ENCODE data around the gene GTF3A.
"Not testable (repeated sequence)": the region's sequence is repeated elsewhere in the genome, so short reads cannot be mapped to it uniquely, and the experiment has no call there.

Gene GTF3A

DNA sequence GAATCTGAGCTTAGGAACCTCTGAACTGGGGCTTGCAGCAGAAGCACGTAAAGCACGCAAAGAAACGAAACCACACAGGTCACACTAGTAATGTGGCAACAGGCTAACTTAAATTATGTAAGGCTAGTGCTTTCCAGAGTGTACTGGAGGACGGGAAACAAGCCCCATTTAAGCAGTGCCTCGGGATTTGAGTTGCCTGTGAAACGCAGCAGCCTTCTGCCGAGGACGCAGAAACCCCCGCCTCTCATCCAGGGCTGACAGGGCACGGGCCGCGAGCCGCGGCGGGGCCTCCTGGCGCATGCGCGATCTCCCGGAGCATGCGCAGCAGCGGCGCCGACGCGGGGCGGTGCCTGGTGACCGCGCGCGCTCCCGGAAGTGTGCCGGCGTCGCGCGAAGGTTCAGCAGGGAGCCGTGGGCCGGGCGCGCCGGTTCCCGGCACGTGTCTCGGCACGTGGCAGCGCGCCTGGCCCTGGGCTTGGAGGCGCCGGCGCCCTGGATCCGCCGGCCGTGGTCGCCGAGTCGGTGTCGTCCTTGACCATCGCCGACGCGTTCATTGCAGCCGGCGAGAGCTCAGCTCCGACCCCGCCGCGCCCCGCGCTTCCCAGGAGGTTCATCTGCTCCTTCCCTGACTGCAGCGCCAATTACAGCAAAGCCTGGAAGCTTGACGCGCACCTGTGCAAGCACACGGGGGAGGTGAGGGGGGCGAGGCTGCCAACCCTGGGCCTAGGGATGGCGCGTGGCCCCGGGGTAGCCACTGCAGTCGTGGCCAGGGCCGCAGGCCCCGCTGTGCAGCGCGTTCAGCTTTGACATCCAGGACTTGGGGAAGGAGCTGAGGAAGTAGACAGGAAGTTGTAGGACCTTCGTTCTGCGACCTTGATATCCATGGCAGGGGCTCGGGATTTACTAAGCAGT, at the start of gene GTF3A:
Gene GTF3A, plus strand, starts transcription at position 374 of the 912 bp plus-strand sequence.
- peak; percentile 76 for DNase-seq

DNA sequence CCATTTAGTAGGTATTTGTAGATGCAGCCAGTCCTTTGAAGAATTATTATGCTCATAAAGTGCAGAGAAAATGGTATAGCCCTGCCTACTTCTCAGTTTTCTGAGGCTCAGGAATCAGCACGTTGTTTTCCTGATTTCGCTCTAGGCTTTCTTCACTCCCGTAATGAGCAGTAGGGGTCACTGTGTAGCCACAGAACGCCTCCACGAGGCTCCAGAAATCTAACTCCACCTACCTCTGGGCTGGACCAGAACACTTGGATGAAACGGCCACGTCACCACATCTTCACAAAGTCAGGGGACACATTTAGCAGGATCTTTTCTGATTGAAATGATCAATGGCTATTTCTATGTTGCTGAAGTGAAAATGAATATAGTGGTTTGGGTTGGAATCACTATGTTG, 49.8 kb upstream of the GTF3A start:
- peak; percentile 85 for DNase-seq

DNA sequence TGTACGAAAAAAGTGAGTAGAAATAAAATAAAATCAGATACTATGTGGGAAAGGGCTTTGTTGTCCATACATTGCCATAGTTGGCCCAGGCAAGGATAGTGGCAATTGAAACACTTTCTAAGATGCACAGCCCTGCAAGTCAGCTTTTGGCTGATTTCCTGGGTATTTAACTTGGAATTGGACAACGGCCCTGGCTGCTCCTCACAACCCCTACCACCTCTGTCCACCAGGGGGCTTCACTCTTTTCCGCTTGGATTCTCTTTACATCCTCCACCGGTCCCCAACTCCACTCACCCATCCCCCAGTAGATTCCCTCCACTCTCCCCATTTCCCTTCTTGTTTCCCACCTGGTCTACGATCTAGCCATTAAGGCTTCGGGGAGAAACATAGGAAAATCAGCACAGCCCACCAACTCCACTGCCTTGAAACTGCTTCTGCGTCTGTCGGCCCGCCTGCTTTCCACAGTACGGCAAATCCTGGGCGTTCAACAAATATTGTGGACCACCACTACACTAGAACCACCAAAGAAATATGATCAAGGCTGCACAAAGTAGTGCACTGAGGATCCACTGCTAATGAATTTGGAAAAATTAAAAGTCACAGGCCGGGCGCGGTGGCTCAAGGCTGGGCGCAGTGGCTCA, 48.6 kb upstream of the GTF3A start:
- DNase-seq, result no peak

DNA sequence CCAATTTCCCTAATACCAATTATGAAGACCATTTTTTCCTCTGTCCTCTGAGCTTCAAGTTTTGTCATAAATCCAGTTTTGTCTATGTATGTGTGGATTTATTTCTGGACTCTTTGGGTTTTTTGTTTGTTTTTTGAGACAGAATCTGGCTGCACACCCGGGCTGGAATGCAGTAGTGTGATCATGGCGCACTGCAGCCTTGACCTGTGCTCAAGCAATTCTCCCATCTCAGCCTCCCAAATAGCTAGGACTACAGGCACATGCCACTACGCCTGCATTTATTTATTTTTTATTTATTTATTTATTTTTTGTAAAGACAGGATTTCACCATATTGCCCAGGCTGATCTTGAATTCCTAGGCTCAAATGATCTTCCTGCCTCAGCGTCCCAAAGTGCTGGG, 45.3 kb upstream of the GTF3A start:
- DNase-seq, result no peak

- peak; percentile 65 for DNase-seq
These were observed 44.5 kb upstream of the GTF3A start for GRCh38 chr13:27379694-27380641.

GRCh38 chr13:27381601-27382000, 42.8 kb upstream of the GTF3A start:
- no peak for DNase-seq

DNA sequence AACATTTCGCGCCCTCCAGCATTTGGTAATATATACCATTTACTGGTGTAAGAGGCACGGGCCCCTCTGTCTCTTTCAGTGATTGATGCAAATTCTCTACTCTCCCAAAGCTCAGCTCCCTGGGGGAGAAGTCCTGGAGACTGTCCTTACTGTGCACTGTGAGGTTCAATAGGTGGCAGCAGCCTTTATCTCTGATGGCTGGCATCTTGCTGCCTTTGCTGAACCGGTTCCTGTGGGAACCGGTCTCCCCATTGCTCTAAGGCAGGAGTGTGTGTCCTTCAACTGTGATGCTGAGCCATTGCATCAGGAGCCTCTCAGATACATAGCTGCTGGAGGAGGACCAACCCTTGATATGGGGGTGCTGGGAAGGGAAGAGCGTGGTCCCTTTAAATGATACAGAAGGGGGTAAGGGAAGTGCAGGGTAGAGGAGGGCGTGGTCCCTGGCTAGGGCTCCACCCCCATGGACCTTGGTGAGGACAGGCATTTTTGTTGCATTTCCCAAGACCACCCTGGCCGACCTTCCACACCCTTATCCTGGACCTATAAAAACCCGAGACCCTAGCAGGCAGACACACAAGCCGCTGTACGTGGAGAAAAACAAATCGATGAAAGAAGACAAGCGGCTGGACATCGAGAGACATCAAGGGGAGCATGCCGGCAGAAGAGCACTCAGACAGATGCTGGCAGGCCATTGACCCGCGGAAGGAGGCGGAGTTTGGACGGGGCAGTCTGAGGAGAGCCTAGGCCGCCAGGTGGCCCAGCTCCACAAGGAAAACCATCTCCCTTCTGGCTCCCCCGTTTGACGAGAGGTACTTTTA, 41.1 kb upstream of the GTF3A start:
- no peak for DNase-seq

DNA sequence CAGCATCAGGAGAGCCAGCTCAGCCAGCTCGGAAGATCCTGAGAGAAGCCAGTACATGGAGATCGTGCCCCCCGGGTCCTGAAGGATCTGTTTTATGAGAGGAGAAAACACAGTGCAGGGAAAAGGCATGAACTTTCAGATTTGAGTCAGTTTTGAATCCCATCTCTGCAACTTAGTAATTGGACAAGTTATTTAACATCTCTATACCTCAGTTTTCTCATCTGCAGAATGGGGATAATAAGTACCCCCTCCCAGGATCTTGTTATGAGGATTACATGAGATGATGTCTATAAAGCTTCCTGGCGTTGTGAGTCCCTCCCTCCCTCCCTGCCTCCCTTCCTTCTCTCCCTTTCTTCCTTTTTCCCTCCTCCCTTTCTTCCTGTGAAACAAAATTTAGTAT, 40.1 kb upstream of the GTF3A start:
- DNase-seq, result no peak

DNA sequence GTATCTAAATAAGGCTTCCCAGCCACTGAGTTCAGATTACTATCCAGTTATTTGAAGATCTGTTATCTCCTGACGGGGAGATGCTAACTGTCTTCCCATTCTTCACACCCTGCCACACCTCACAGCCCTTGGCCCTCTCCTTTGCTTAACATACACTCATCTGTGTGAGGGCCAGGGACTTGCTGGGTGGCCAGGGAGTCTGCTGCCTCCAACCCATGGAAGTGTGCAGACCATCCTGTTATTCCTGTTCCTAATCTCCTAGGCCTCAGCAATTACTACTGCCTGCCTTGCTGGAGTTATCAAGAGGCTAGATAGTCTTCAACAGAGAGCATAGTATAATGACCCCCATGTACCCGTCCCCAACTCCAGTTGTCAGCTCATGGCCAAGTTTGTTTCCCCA, 36.2 kb upstream of the GTF3A start:
- no peak for DNase-seq

DNA sequence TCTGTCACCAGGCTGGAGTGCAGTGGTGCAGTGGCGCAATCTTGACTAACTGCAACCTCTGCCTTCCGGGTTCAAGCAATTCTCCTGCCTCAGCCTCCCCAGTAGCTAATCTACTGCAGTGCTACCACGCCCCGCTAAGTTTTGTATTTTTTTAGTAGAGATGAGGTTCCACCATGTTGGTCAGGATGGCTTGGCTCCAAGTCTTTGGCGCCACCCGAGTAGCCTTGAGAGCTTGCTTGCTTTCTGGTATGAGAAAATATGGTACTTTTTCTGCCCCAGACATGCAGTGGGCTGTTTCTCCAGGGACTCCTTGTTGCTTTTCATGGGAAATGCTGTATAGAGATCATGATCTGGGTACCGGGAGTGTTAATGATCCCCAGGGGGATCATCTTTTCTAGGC, 34.5 kb upstream of the GTF3A start:
- no peak for DNase-seq

DNA sequence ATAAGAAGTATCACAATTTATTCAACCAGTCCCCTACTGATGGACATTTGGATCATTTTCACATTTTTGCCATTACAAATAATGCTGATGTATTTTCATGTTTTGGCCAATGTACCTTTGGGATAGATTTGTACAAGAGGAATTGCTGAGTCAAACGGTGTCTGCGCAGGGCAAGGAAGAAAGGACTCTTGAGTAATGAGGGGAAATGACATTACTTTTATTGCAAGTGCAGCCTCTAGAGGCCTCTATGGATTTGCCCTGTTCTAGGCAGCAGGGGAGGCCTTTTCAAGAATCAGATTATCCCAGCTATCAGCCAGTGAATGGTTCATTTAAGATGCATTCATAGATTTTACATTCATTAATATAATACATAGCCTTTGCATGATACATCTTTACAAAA, 32.9 kb upstream of the GTF3A start:
- DNase-seq, result no peak

GRCh38 chr13:27393101-27393500, 31.3 kb upstream of the GTF3A start:
- no peak for DNase-seq

- DNase-seq, result no peak
These were observed 29.4 kb upstream of the GTF3A start for GRCh38 chr13:27395007-27395510.

- no peak for DNase-seq
These were observed 28.1 kb upstream of the GTF3A start for GRCh38 chr13:27396252-27396846.

DNA sequence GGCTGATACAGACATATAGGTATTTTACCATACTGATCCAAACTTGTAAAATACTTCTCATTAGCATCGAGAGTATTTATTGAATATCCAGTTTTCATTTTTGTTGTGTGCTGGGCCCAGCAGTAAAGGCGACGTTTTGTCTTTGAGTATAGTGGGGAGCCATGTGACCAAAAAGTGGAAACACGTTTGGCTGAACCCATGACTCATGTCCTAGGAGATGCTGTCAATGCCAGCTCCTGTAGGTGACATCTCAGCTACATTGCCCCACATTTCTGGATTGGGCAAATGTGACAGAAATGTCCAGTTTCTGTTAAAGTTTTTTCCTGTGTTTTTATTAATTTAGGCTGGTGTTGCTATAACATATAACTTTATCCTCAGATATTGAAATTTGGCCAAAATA, 26.1 kb upstream of the GTF3A start:
- DNase-seq, result no peak

DNA sequence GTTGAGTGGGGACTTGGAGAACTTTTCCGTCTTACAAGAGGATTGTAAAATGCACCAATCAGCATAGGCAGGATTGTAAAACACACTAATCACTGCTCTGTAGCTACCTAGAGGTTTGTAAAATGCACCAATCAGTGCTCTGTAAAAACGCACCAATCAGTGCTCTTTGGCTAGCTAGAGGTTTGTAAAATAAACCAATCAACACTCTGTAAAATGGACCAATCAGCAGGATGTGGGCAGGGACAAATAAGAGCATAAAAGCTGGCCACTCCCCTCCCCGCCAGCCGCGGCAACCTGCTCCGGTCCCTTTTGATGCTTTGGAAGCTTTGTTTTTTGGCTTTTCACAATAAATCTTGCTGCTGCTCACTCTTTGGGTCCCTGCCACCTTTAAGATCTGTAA, 24.0 kb upstream of the GTF3A start:
- not testable (repeated sequence) for DNase-seq

DNA sequence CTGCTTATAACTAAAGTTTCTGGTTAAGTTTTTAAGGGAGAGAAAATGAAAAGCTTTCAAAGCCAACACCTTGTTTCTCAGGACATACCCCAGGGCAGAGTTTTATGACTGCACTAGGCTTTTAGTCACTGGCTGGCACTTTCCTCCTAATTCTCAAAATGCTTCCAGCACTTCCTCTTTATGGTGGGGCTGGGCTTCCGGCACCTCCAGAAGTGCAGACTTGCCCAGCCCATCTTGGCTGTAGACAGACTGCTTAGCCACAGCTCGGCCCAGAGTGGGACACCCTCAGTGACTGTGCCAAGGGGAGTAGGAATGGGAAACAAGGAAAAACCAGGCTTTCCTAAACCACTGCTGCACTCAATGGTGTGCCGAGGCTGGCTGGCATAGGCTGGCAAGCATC, 23.2 kb upstream of the GTF3A start:
- DNase-seq, result no peak

DNA sequence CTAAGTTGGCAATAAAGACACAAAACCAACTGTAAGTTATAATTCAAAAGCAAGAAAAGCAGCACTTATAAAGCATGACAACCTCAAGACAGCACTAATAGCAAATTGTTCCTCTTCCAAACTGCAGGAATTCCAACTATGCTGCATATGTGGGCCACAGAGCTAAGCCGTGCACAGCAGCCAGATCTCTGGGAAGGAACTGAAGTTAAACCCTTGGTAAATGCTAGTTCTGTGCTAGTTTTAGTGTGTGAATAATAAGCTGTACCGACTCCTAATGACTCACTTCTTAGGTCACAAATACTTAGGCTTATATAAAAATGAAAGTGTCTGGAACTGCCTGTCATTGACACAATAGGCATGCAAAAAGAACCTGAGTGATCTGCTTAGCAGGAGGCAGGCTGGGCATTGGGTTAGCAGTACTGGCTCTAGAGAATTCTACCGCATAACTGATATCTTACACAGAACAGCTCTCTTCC, 21.2 kb upstream of the GTF3A start:
- no peak for DNase-seq

- DNase-seq, result peak; percentile 21
These were observed 20.6 kb upstream of the GTF3A start for GRCh38 chr13:27403727-27404385.

- DNase-seq, result peak; percentile 83
These were observed 19.7 kb upstream of the GTF3A start for GRCh38 chr13:27404680-27405079.

DNA sequence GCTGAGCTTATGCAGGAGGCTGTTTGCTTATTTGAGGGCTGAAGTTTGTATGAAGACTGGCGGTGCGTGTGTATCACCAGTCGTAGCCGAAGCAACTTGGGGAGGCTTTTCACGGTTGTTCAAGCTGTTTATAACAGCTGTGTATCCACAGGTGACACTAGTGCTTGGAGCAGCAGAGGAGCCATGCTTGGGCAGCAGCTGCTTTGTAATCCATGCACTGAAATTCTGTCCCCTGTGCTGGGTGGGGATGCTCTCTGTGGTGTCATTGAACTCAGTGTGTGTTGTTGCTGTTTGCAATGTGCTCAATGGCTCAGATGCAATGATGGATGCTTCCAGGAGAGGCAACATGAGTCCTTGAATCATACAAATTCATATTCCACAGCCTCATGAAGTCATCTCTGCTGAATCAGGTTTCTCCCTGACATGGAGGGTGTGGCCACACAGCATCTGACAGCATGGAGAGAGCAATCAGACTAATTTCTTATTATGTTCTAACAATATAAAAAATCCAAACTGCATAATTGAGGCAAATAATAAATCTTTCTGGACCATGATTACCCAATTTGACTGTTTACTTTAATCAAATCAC, 18.8 kb upstream of the GTF3A start:
- DNase-seq, result peak; percentile 28

Measured in DMS153 (cell line).